Nephron progenitor cell (in vitro differentiated cells): ENCODE data around the gene ZFR.

ENCODE experiments used
- DNase-seq: peaks from one replicate; pipeline ENCODE4 v3.0.0; 2021
- H3K27ac Mint-ChIP-seq: 2 replicates; pipeline ENCODE4 v1.8.0; 2021; ENCODE audit warnings: mild to moderate bottlenecking, moderate library complexity, mixed read lengths
- H3K27me3 Mint-ChIP-seq: 2 replicates; pipeline ENCODE4 v1.8.0; 2021; ENCODE audit warnings: mild to moderate bottlenecking, low read depth, mixed read lengths; ENCODE audit not compliant: poor library complexity
- H3K36me3 Mint-ChIP-seq: 2 replicates; pipeline ENCODE4 v1.8.0; 2021; ENCODE audit warnings: low read depth, mixed read lengths
- H3K4me1 Mint-ChIP-seq: 2 replicates; pipeline ENCODE4 v1.8.0; 2021; ENCODE audit warnings: mixed read lengths
- H3K4me3 Mint-ChIP-seq: 2 replicates; pipeline ENCODE4 v1.8.0; 2021; ENCODE audit warnings: mild to moderate bottlenecking, moderate library complexity, mixed read lengths
- H3K9me3 Mint-ChIP-seq: 2 replicates; pipeline ENCODE4 v1.8.0; 2021; ENCODE audit warnings: mild to moderate bottlenecking, moderate library complexity, mixed read lengths
- TF ChIP-seq, protein P1 (sequence below): fragments of 200-600 bp; sonication (generic); IDR thresholded peaks from 2 replicates; pipeline ENCODE4 v1.5.0; 2021; ENCODE audit warnings: antibody characterized with exemption

The ZFR gene

DNA sequence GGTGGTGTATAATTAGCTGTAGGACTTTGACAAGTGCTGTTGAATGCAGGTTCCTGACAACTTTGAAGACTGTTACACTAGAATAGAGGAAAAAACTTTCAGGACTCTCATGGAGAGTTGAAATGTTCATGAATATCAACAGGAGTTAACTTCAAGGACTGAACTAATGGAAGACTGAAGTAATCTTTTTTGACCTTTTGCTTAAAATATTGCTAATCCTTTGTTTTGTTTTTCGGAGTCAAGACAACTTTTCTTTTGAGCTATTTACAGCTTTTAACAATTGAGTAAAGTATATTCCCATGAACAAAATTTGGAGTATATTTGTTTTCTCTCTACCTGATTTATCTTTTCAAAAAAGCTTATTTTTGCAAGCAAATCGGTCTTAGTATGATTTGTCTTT, 97.7 kb downstream of the ZFR start:
- Mint-ChIP-seq H3K4me1 (no peaks in the 10 kb centered on the region), H3K9me3 (peaks cover 80% of the 10 kb centered on the region), H3K36me3 (peaks cover 16% of the 10 kb centered on the region), H3K27me3 (peaks cover 2% of the 10 kb centered on the region), H3K27ac (no peak overlapping the region), H3K4me3 (no peak overlapping the region)
- DNase-seq = no peak
- TF ChIP-seq, protein P1, sequence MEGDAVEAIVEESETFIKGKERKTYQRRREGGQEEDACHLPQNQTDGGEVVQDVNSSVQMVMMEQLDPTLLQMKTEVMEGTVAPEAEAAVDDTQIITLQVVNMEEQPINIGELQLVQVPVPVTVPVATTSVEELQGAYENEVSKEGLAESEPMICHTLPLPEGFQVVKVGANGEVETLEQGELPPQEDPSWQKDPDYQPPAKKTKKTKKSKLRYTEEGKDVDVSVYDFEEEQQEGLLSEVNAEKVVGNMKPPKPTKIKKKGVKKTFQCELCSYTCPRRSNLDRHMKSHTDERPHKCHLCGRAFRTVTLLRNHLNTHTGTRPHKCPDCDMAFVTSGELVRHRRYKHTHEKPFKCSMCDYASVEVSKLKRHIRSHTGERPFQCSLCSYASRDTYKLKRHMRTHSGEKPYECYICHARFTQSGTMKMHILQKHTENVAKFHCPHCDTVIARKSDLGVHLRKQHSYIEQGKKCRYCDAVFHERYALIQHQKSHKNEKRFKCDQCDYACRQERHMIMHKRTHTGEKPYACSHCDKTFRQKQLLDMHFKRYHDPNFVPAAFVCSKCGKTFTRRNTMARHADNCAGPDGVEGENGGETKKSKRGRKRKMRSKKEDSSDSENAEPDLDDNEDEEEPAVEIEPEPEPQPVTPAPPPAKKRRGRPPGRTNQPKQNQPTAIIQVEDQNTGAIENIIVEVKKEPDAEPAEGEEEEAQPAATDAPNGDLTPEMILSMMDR = no peak

- Mint-ChIP-seq H3K4me1 (no peaks in the 10 kb centered on the region), H3K27ac (no peak overlapping the region), H3K4me3 (no peak overlapping the region), H3K36me3 (peaks cover 16% of the 10 kb centered on the region), H3K27me3 (peaks cover 2% of the 10 kb centered on the region), H3K9me3 (peaks cover 95% of the 10 kb centered on the region)
- TF ChIP-seq, protein P1 = no peak
- no peak for DNase-seq
These were observed 101.4 kb downstream of the ZFR start for GRCh38 chr5:32343058-32343672.

DNA sequence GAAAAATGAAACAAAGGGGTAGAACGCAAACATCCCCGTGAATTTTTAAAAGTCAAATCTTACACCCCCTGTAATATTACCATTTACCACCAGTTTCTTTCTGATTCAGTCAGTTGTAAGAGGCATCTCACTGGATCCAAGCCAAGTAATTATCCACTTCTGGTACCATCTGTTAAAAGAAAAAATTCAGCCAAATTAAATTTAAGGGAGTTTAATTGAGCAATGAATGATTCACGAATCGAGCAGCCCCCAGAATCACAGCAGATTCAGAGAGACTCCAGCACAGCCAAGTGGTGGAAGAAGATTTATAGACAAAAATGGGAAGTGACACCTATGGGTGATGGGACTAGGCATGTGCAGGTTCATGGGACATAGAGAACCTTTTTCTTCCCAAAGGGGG, 101.9 kb downstream of the ZFR start:
- Mint-ChIP-seq H3K4me1 (no peaks in the 10 kb centered on the region), H3K36me3 (peaks cover 14% of the 10 kb centered on the region), H3K9me3 (peaks cover 95% of the 10 kb centered on the region), H3K27me3 (peaks cover 2% of the 10 kb centered on the region), H3K27ac (no peak overlapping the region), H3K4me3 (no peak overlapping the region)
- DNase-seq = no peak
- TF ChIP-seq, protein P1 = no peak

GRCh38 chr5:32339878-32340277, 104.7 kb downstream of the ZFR start:
- no peak for DNase-seq
- peaks cover 5% of the 10 kb centered on the region for H3K36me3 Mint-ChIP-seq
- no peaks in the 10 kb centered on the region for H3K4me1 Mint-ChIP-seq
- TF ChIP-seq, protein P1 = no peak
- H3K27me3 Mint-ChIP-seq = peaks cover 2% of the 10 kb centered on the region
- peaks cover 98% of the 10 kb centered on the region for H3K9me3 Mint-ChIP-seq
- no peak overlapping the region for H3K27ac Mint-ChIP-seq
- no peak overlapping the region for H3K4me3 Mint-ChIP-seq

DNA sequence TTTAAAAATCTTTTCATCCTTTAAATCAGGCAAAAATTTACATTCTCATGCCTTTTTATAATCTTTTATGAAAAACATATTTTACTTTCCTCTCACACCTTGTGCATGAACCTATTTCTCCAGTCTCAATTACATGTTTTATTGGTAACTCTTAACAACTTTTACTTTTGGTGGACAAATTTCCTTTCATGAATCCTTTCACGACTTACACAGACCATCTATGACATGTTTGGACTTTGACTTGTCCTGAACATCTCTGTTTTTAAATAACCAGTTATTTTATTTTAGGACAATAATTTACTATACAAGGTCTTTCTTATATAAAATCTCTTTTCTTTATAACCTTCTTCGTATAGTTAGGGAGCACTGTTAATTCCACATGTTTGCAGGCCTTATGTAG, 105.3 kb downstream of the ZFR start:
- Mint-ChIP-seq H3K4me3 (no peak overlapping the region), H3K27me3 (no peaks in the 10 kb centered on the region), H3K4me1 (no peaks in the 10 kb centered on the region), H3K9me3 (peaks cover 98% of the 10 kb centered on the region), H3K36me3 (peaks cover 5% of the 10 kb centered on the region), H3K27ac (no peak overlapping the region)
- DNase-seq = no peak
- TF ChIP-seq, protein P1 = no peak

GRCh38 chr5:32332966-32333365, 111.6 kb downstream of the ZFR start:
- H3K9me3 Mint-ChIP-seq = peaks cover 49% of the 10 kb centered on the region
- H3K27me3 Mint-ChIP-seq = peaks cover 10% of the 10 kb centered on the region
- no peak overlapping the region for H3K4me3 Mint-ChIP-seq
- H3K4me1 Mint-ChIP-seq = peaks cover 20% of the 10 kb centered on the region
- no peak for DNase-seq
- TF ChIP-seq, protein P1 = no peak
- H3K27ac Mint-ChIP-seq = no peak overlapping the region
- no peaks in the 10 kb centered on the region for H3K36me3 Mint-ChIP-seq
